HG03558 (cell line): Measurements from ENCODE around the gene GOLIM4.
A peak's percentile ranks its signal among the peaks of the same experiment; 100 is the strongest.

Experiments
- ATAC-seq: cut with Tn5 transposase; IDR thresholded peaks from one replicate; pipeline ENCODE4 v1.9.1; 2021; ENCODE audit warnings: moderate number of reproducible peaks; ENCODE audit not compliant: unreplicated experiment; ENCODE audit errors: extremely low read depth

GOLIM4 gene

DNA sequence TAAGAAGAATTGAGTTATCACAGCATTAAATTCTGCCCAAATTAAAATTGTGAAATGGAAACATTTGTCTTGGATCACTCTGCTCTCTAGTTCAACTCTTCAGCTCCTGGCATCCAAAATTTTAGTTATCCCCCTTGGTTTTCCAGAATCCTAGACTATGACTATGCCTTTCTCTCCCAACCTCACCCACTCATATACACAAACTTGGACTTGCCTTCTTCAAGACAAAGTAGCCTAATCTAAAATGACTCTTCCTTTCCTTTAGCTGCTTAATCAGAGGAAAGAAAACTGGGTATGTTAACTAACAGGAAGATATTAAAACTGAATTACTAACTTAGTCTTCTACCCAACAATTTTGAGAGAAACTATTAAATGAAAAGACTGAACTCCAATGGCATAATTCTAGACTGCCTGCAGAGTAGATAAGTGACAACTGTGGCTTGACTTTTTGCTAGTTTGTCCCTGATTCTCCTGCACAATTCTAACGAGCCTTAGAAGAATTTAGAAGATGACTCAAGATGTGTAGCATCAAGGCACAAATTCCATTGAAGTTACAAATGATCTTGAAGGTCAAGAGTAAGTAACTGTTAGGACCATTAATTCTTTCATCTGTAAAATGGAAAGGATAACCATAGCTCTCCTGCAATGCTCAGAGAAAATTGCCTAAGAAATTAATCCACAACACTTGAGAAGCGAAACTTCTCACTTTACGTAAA lies 5.2 kb upstream of the GOLIM4 start:
- ATAC-seq = no peak

DNA sequence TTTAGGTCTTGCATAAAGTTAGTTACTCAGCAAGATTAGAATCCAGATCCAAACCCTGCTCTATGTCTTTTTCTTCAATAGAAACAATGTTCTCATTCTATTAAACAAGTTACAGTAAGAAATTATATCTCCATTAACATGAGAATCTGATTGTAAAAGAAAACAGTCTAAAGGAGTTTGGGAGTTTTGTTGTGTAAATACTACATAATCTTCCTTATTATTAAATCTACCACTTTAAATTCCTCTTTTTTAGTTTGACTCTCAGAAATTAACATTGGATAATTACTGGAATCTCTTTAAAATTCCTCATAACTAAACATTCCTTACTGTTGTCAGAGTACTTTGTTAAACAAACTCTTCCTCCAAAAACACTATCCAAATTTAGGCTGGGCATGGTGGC lies 1.7 kb upstream of the GOLIM4 start:
- ATAC-seq = no peak

DNA sequence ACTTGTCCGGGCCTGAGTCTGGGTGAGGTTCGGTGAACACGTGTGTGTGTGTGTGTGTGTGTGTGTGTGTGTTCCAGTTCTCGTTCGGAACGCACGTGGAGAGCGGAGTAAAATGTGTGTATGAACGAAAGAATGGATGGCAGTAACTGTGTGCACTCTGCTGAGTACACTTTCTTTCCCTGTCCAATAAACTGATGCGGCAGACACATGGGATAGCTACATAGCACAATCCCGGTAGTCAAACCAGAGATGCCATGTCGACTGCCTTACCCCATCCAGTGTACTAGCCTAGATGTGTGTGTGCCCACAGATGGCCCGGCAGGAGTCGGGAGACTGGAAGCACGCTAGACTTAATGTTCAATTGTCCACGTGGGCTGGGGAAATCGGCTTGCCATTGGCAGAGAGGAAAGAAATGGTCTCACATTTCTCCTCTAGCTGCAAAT lies 507 bp upstream of the GOLIM4 start:
- ATAC-seq = peak; percentile 4

DNA sequence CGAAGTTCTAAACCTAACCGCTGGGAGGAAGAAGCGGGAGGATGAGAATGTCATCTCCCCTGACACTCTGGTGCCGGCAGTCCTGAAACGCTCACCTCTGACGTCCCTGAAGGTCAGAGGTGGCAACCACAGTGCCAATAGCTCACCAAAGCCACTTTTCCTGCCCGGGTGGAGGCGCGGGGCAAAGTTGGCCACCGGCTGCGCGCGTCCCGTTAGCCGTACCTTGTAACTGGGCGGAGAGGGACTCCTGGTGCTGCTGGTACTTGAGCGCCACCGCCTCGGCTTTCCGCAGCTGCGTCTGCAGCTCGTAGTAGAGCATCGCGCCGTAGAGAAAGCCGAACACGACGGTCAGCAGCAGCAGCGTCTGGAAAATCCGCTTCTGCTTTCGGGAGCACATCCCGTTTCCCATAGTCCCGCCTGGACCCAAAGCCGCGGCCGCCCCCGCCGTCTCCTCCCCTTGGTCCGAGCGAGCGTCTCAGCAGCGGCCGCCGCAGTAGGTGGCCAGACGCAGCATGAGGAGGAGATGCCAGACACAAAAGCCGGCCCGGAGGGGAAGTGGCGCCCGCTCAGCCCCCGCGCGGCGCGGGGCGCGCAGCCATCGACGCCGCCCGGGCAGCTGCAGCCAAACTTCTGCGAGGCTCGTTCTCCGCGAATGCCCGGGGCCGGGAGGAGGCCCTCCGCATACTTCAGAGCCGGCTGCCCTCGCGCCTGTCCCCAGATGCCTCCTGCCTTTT lies 680 bp downstream of the GOLIM4 start:
- peak; percentile 4 for ATAC-seq

DNA sequence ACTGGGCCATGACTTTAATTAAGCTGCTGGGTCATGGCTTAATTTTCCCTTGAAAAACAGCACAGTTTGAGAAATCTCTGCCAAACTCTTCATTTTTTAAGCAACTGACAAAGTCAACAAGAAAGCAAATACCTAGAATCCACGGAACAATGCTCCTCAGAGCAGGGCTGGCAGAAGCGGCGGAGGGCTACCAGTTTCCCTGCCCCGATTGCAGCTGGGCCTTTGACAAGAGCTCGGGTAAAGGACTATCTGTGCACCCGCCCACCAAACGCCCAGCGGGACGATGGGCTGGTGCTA lies 1.2 kb downstream of the GOLIM4 start:
- peak; percentile 29 for ATAC-seq

DNA sequence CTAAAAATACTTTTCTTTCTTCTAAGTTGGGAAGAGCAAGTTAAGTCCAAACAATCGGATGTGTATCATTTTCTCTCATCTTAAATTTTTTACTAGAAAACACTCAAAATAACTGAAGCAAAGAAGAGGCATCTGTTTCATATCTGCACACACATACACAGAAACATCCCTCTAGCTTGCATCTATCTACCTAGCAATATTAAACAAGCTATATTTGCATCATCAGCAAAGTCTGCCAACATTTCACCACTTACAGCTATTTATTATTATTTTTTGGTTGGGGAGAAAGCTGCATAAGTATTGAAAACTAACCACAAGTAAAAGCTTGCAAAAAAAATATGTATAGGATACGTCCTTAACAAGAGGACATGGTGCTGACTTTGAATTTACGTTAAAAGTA lies 1.9 kb downstream of the GOLIM4 start:
- ATAC-seq = no peak

DNA sequence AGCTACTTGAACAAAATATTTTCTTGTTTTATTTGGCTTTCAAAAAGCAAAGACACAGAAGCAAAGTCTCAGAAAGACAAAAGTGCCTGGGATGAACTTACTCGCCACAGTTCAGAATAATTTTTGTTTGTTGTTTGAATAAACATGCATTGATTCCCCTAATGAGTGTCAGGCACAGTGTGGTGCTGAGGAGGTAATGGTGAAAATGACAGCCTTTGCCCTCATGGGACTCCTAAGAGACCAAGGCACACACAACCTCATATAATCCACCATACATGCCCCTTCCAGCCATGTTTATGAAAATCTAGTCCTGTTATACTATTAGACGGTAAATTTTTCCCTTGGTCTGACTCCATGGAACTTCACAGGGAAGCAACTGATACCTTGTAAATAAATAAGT lies 2.5 kb downstream of the GOLIM4 start:
- ATAC-seq = no peak

DNA sequence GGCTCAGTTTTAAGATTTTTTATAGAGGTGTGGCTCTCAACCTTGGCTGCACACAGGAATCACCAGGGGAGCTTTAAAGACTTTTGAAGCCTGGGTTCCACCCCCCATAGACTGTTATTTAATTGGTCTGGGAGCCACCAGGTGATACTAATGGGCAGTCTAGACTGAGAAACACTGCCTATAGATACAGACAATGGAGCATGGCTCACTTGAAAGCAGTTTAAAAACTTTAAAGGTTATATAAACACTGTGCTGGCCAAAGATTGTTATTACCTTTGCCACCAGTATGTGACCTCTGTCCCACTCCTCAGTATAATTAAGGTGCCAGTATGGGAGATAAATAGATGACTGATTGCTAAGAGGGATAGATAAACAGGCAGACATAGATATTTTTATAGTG lies 3.8 kb downstream of the GOLIM4 start:
- no peak for ATAC-seq

DNA sequence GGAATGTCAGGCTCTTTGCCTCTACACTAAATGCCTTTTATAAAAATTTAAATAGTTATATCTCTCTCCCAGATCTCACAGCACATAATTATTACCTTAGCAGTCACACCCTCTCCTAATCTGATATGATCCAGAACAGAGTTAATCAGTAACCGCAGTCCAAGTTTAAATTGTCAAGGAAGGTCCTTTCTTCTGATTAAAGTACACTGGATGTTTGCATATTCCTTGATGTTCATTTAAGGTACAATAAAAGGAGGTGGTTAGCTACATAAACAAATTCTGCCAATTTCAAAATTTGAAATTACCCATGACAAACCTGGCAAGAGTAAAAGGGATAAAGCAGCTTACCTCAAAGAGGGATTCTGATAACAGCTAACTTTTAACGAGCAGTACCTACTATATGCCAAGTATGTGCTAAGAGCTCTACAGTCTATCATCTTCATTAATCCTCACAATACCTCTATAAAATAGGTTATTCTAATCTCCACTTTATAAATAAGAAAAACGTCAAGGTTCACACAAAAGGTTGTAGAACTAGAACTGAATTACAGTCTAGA lies 4.3 kb downstream of the GOLIM4 start:
- ATAC-seq = no peak

DNA sequence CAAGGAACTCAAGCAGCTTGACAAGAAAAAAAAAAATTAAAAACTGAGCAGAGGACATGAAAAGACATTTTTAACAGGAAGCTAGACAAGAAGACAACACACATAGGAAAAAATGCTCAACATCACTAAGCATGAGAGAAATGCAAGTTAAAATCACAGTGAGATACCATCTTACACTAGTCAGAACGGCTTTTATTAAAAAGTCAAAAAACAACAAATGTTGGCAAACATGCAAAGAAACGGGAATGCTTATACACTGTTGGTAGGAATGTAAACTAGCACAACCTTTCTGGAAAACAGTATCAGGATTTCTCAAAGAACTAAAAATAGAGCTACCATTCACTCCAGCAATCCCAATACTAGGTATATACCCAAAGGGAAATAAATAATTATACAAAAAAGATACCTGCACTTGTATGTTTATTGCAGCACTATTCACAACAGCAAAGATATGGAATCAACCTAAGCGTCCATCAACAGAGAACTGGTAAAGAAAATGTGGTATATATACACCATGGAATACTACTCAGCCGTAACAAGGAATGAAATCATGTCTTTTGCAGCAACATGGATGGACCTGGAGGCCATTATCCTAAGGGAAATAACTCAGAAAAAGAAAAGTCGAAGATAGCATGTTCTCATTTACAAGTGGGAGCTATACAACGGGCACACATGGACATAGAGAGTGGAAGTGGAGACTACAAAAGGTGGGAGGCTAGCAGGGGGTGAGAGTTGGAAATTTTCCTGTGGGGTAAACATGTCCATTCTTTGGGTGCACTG lies 5.2 kb downstream of the GOLIM4 start:
- no peak for ATAC-seq

DNA sequence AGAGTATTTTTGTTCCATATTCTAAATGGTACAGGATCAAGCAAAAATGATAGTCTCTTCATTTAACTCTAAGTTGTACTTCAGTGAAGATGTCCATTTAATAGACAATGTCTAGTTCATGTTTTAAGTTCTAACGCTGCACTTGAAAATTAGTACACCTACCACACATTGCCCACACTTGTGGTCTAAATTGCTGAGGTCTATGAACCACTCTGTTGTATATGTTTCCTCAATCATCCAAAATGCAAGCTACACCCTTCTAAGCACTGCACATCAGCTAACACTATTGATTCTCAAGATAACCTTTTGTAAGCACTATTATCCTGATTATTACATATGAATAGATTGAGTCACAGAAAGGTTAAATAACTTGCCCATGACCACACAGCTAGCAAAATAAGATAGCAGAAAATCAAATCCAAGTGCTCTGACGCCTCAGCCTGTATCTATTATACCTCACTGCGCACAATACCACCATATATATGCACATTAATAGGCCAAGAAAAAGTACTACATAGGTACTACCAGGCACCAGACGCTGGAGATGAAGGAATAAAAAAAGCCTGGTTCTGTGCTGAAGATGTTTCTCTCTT lies 6.4 kb downstream of the GOLIM4 start:
- ATAC-seq = no peak

DNA sequence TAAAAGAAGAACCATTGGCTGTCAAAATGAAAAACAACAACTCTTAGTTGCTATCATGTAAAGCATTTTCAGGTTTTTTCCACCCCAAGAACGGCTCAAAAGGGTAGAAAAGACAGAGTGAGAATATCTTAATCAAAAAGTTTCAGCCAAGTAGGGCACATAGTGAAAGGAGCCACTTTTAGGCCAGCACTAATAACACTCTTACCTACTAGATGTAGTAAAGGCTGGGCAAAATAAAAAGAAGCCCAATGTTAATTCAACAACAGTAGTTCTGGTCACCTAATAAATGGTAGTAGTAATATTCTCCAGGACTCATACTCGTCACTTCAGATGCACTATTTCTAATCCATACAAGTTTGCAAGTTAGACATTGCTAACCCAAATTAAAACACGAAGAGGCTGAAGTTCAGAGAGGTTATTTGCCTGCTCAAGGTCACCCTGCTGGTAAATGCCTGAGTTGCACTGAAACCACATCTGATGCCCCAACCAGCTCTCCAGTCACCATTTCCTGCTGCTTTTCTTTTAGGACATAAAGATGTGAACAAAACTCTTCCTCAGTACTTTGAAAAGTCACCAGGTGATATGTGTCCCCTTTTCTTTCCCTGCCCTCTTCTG lies 7.5 kb downstream of the GOLIM4 start:
- peak; percentile 59 for ATAC-seq

DNA sequence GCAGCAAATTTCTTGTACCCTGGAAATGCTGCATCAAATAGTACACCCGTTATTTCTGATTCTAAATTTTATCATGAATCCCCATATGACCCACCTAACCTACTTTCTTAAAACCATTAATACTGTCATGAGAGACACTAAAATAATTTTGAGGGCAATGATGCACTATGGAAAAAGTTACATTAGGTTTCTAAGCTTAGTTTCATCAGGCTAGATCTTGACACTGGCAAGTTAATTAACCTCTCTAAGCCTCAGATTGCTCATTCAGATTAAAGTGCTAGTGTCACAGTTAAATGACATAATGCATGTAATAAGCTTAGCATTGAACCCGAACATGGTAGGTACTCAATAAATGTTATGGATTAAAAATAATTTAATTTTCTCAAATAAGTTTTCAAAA lies 8.2 kb downstream of the GOLIM4 start:
- no peak for ATAC-seq

DNA sequence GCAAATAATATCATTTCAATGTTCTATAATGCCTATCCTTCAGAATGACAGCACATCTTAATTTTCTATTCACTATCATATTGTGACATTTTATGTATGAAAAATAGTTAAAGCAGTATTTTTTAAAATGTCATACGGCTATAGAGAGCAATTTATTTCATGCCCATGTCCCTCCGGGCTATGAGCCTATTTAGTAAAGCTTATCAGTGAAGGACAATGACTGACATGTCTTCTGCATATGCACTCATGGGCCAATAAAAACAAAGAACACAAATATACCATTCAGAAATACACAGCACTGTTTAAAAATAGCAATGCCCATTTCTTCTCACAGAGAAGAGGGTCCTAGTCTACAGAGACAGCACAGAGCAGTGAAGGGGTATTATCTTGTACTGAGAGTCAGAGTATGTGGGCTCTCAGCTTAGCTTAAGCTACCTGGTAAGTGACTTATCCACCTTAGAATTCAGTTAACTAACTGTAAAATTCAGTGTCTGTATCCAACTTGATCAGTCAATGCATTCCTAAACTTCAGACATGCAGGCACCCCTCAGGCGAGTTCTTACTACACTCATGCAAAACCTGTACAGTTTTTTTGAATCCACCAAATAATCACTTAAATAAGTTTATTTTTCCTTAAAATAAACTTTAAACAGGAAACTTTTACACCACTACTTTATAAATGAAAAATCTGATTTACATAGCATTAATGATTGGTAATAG lies 9.0 kb downstream of the GOLIM4 start:
- no peak for ATAC-seq

DNA sequence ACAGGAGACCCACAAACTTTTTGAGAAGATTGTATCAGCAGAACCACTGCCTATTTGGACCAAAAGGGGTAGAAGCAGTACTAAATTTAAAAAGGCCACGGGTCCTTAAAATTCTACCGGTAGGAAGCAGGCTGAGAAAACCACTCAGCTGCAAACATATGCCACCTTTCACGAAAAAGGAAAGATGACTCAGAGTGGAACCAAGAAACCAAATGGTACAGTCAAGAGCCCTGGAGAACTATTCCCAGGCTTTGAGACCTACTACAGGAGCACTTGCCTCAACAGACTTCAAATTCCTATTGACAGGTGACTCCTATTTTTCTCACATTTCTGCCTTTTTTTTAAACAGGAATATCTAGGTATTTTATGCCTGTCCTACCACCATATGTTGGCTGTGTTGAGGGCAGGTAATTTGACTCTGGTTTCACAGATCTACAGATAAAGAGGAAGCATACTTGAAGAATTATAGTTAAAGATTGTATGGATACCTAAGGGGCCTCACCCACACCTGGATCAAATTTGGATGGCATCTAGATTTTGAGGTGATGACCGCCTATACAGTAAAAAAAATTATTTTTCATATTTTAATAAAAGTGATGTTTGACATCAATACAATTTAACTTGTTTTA lies 10.1 kb downstream of the GOLIM4 start:
- ATAC-seq = peak; percentile 35

DNA sequence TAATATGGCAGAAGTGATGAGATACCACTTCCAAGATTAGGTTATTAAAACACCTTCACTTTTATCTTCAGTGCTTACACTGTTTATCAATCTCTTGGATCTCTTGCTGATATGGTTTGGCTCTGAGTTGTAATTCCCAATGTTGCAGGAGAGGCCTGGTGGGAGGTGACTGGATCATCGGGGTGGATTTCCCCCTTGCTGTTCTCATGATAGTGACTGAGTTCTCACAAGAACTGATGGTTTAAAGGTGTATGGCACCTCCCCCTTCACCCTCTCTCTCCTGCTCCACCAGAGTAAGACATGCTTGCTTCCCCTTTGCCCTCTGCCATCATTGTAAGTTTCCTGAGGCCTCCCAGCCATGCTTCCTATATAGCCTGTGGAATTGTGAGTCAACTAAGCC lies 11.8 kb downstream of the GOLIM4 start:
- ATAC-seq = no peak

DNA sequence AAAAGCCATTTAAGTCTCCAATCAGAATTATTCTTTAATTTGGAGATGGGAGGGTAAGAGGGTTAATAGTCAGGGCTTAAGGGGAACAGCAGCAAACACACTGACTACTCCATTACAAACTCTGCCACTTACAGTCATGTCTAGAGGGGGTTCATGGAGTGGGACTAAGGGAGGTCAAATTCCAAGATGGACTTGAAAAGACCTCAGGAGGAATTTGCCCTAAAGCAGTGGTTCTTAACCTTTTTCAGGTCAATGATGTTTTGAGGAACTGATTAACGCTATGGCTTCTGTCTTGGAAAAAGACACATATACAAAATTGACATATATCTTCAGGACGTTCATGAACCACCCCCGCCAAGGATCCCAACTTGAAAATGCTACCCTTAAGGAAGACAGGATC lies 13.9 kb downstream of the GOLIM4 start:
- no peak for ATAC-seq

DNA sequence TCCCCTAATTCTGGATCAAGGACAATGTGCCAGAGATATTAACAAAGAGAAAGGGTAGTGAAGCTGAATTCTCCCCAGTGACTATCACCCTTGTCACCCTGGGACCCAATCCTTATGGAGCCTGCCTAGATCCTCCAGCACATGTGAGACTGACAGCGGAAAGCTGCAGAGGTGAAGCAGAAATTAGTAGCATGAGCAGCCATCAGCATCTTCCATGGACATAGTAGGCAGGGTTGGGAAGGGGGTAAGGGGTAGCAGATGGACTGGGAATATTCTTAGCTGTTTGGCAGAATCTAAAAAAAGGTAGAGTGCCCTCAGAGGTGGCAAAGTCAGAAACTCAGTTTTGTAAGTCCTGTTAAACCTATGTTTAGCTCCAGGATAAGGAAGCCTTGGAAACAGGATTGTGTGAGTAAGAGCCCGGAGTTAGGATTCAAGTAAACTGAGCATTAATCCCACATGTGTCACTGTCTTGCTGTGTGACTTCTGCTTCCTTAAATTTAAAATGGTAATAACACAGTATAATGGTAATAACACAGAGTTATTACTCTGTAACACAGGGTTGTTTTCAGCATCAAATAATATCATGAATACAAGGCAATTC lies 14.5 kb downstream of the GOLIM4 start:
- no peak for ATAC-seq
